ENCODE data around the gene PIEZO1. TPM values are rescaled to one million over a fixed set of nuclear protein-coding genes. Genes with fewer than 3 reads are reported as not detected.

Gene PIEZO1
- total and polyA plus RNA-seq, 4 donors, result 35.9 to 205 (median 111) TPM

- intact Hi-C loops (cut with DNase I), result no loop called here
- Histone ChIP-seq H3K4me3 (ENCODE audit: low read length in 2 of 2) (no peak overlapping the region), H3K27me3 (ENCODE audit: control insufficient read depth in 1 of 2, insufficient read depth in 2 of 2, low read length in 1 of 2) (no peaks in the 10 kb centered on the region), H3K36me3 (ENCODE audit: control insufficient read depth in 1 of 2, insufficient read depth in 2 of 2, low read length in 1 of 2) (no peaks in the 10 kb centered on the region), H3K9me3 (ENCODE audit: control insufficient read depth, low read length) (no peaks in the 10 kb centered on the region), H3K4me1 (ENCODE audit: control insufficient read depth in 1 of 2, insufficient read depth in 2 of 2, low read length in 2 of 2) (no peaks in the 10 kb centered on the region), H3K27ac (ENCODE audit: low read depth in 1 of 2, low read length in 2 of 2) (no peak overlapping the region)
- 90 to 91% methylated on average over 39 of the region's 39 CpGs for WGBS, 2 donors
- DNase-seq, result no peak
- no peak for ATAC-seq (ENCODE audit: low FRiP score)
These were observed 91.4 kb downstream of the PIEZO1 start for GRCh38 chr16:88693420-88694177.

DNA sequence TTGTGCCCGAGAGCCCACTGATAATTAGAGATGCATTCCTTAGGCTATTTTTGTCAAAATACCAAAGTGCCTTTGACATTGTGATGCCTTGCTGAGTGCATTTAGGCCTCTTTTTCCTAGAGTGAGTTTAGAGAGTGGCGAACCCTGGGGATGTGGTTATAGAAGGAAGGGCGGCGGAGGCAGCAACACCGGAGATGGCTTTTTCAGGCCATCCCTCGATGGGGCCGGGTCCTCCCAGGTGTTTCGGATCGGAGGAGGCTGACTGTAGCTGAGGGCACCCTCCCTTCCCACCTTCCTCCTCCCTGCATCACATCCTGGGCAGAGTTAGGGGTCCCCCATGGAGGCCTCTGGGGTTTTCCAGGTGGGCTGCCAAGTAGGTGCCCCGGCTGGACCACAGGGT lies 92.2 kb downstream of the PIEZO1 start:
- Histone ChIP-seq H3K27me3 (ENCODE audit: control insufficient read depth in 1 of 2, insufficient read depth in 2 of 2, low read length in 1 of 2) (no peaks in the 10 kb centered on the region), H3K4me1 (ENCODE audit: control insufficient read depth in 1 of 2, insufficient read depth in 2 of 2, low read length in 2 of 2) (no peaks in the 10 kb centered on the region), H3K4me3 (ENCODE audit: low read length in 2 of 2) (no peak overlapping the region), H3K27ac (ENCODE audit: low read depth in 1 of 2, low read length in 2 of 2) (no peak overlapping the region), H3K36me3 (ENCODE audit: control insufficient read depth in 1 of 2, insufficient read depth in 2 of 2, low read length in 1 of 2) (no peaks in the 10 kb centered on the region), H3K9me3 (ENCODE audit: control insufficient read depth, low read length) (no peaks in the 10 kb centered on the region)
- 65 to 91% methylated on average over 10 of the region's 10 CpGs for WGBS, 2 donors
- intact Hi-C loops (cut with DNase I), result no loop called here
- DNase-seq (no peak), ATAC-seq (ENCODE audit: low FRiP score) (no peak)

DNA sequence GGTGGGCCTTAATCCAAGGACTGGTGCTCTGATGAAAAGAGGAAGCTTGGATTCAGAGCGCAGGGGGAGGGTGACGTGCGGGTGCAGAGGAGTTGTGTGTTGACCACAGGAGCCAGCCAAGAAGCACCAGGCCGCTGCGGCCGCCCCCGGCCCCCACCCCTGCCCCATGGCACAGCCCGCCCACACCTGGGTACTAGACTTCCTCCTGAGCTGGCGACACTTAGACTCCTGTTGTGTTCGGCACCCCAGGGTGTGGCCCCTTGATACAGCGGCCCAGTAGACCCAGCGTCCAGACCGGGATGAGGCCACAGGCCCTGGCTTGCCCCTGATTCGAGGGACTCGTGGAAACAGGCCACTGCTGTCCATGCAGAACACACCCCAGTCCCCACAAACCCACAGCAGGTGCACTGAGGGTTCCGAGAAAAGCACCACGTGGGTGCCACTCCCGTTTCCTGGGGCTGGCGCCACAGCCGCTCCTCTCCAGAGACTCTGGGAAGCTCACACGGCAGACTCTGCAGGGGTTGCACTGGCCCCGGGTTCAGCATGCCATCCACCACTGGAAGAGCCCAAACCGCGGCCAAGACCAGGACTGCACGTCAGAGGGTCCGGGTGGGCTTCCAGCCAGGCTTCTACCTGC lies 93.0 kb downstream of the PIEZO1 start:
- peak in 1 of 2 donors; percentile 82 for DNase-seq
- intact Hi-C loops (cut with DNase I), result no loop called here
- no peak for ATAC-seq (ENCODE audit: low FRiP score)
- Histone ChIP-seq H3K4me1 (ENCODE audit: control insufficient read depth in 1 of 2, insufficient read depth in 2 of 2, low read length in 2 of 2) (no peaks in the 10 kb centered on the region), H3K27ac (ENCODE audit: low read depth in 1 of 2, low read length in 2 of 2) (no peak overlapping the region), H3K27me3 (ENCODE audit: control insufficient read depth in 1 of 2, insufficient read depth in 2 of 2, low read length in 1 of 2) (no peaks in the 10 kb centered on the region), H3K4me3 (ENCODE audit: low read length in 2 of 2) (no peak overlapping the region), H3K9me3 (ENCODE audit: control insufficient read depth, low read length) (no peaks in the 10 kb centered on the region), H3K36me3 (ENCODE audit: control insufficient read depth in 1 of 2, insufficient read depth in 2 of 2, low read length in 1 of 2) (no peaks in the 10 kb centered on the region)
- WGBS, 2 donors, result 84 to 89% methylated on average over 26 of the region's 26 CpGs

DNA sequence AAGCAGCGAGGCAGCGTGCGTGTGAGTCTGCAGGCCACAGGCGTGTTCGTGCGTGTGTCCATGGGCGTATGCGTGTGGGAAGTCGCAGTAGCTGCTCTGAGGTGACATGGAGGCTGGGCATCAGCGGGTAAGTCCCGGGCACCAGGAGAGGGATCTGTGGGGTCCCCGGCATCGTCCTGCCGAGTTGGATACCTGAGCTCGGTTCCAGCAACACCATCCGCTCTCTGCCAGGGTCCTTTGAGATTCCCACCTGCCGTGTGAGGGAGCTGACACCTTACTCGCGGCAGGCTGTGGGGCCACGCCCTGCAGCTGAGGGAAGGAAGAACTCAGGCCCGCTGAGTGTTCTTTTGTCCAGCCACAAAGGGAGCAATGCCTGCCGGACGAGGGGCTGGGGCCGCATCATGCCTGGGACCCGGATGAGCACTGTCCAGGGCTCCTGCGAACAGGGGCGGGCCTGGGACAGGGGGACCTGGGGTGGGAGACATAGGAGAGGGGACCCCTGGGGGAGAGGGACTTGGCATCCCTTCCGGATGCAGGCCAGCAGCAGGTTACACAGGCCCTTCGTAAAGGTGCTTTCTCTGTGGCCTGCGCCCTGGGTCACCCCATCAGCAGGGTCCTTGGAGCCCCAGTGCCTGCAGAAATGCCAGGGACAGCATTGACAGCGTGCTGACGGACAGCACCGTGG lies 93.7 kb downstream of the PIEZO1 start:
- intact Hi-C loops (cut with DNase I), result no loop called here
- Histone ChIP-seq H3K27ac (ENCODE audit: low read depth in 1 of 2, low read length in 2 of 2) (no peak overlapping the region), H3K4me1 (ENCODE audit: control insufficient read depth in 1 of 2, insufficient read depth in 2 of 2, low read length in 2 of 2) (no peaks in the 10 kb centered on the region), H3K4me3 (ENCODE audit: low read length in 2 of 2) (no peak overlapping the region), H3K36me3 (ENCODE audit: control insufficient read depth in 1 of 2, insufficient read depth in 2 of 2, low read length in 1 of 2) (no peaks in the 10 kb centered on the region), H3K9me3 (ENCODE audit: control insufficient read depth, low read length) (no peaks in the 10 kb centered on the region), H3K27me3 (ENCODE audit: control insufficient read depth in 1 of 2, insufficient read depth in 2 of 2, low read length in 1 of 2) (no peaks in the 10 kb centered on the region)
- 82 to 87% methylated on average over 33 of the region's 33 CpGs for WGBS, 2 donors
- ATAC-seq (ENCODE audit: low FRiP score), result no peak
- no peak for DNase-seq

GRCh38 chr16:88690341-88691128 lies 94.5 kb downstream of the PIEZO1 start:
- ATAC-seq (ENCODE audit: low FRiP score), result no peak
- Histone ChIP-seq H3K27ac (ENCODE audit: low read depth in 1 of 2, low read length in 2 of 2) (no peak overlapping the region), H3K9me3 (ENCODE audit: control insufficient read depth, low read length) (no peaks in the 10 kb centered on the region), H3K4me1 (ENCODE audit: control insufficient read depth in 1 of 2, insufficient read depth in 2 of 2, low read length in 2 of 2) (no peaks in the 10 kb centered on the region), H3K36me3 (ENCODE audit: control insufficient read depth in 1 of 2, insufficient read depth in 2 of 2, low read length in 1 of 2) (no peaks in the 10 kb centered on the region), H3K27me3 (ENCODE audit: control insufficient read depth in 1 of 2, insufficient read depth in 2 of 2, low read length in 1 of 2) (no peaks in the 10 kb centered on the region), H3K4me3 (ENCODE audit: low read length in 2 of 2) (no peak overlapping the region)
- WGBS, 2 donors, result 78 to 79% methylated on average over 20 to 21 of the region's 21 CpGs
- no peak for DNase-seq
- intact Hi-C loops (cut with DNase I), result no loop called here

DNA sequence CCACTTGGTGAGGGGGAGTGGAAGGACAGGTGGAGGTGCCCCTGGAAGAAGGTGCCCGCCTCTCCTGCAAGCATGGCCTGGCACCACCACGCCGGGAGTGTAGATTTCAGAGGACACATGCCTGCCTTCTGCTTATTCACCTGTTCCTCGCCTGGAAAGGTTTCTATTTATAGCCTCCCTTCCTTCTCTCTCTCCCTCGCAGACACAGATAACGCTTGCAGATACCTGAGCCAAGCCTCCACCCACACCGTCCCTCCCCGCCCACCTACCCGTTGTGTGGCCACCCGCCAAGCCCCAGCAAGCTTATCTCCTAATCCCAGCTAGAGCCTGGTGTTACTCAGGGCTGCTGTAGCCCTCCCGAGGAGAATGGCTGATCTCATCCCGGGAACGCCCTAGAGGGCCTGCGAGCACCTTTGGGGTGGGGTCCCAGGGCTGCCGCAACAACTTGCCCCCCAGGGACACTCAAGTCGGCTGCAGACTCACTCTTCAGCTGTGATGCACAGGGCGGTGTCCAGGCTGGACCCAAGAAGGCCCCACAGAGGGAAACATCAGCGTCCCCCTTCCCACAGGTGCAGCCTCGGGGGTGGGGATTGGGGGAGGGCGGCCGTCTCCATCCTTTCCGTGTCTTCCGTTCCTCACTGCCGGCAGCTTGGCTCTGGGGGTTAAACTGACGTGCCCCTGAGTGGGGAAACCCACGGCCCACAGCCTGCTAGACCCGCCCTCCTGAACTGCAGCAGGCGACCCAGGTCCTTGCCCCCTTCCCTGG lies 96.8 kb downstream of the PIEZO1 start:
- no peak overlapping the region for H3K4me3 ChIP-seq (ENCODE audit: low read length in 2 of 2)
- H3K4me1 ChIP-seq (ENCODE audit: control insufficient read depth in 1 of 2, insufficient read depth in 2 of 2, low read length in 2 of 2), result no peaks in the 10 kb centered on the region
- no peaks in the 10 kb centered on the region for H3K36me3 ChIP-seq (ENCODE audit: control insufficient read depth in 1 of 2, insufficient read depth in 2 of 2, low read length in 1 of 2)
- no peaks in the 10 kb centered on the region for H3K9me3 ChIP-seq (ENCODE audit: control insufficient read depth, low read length)
- no peak overlapping the region for H3K27ac ChIP-seq (ENCODE audit: low read depth in 1 of 2, low read length in 2 of 2)
- H3K27me3 ChIP-seq (ENCODE audit: control insufficient read depth in 1 of 2, insufficient read depth in 2 of 2, low read length in 1 of 2), result no peaks in the 10 kb centered on the region
- 38 to 41% methylated on average over 27 to 28 of the region's 28 CpGs for WGBS, 2 donors
- no peak for DNase-seq
- intact Hi-C loops (cut with DNase I), result no loop called here
- no peak for ATAC-seq (ENCODE audit: low FRiP score)

DNA sequence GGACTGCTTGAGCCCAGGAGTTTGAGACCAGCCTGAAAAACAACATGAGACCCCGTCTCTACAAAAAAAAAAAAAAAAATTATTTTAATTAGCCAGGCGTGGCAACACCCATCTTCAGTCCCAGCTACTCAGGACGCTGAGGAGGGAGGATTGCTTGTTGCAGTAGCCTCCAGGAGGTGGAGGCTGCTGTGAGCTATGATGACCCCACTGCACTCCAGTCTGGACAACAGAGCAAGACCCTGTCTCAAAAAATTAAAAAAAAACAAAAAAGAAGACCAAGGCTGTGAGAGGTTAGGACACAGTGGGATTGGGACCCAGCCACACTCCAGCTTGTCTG lies 97.4 kb downstream of the PIEZO1 start:
- H3K4me3 ChIP-seq (ENCODE audit: low read length in 2 of 2), result no peak overlapping the region
- 62 to 73% methylated on average over 3 of the region's 3 CpGs for WGBS, 2 donors
- no peaks in the 10 kb centered on the region for H3K36me3 ChIP-seq (ENCODE audit: control insufficient read depth in 1 of 2, insufficient read depth in 2 of 2, low read length in 1 of 2)
- intact Hi-C loops (cut with DNase I), result no loop called here
- no peak for DNase-seq
- no peaks in the 10 kb centered on the region for H3K9me3 ChIP-seq (ENCODE audit: control insufficient read depth, low read length)
- H3K27me3 ChIP-seq (ENCODE audit: control insufficient read depth in 1 of 2, insufficient read depth in 2 of 2, low read length in 1 of 2), result no peaks in the 10 kb centered on the region
- no peaks in the 10 kb centered on the region for H3K4me1 ChIP-seq (ENCODE audit: control insufficient read depth in 1 of 2, insufficient read depth in 2 of 2, low read length in 2 of 2)
- H3K27ac ChIP-seq (ENCODE audit: low read depth in 1 of 2, low read length in 2 of 2), result no peak overlapping the region
- ATAC-seq (ENCODE audit: low FRiP score), result no peak

GRCh38 chr16:88687254-88687576 lies 97.8 kb downstream of the PIEZO1 start:
- Histone ChIP-seq H3K4me3 (ENCODE audit: low read length in 2 of 2) (no peak overlapping the region), H3K9me3 (ENCODE audit: control insufficient read depth, low read length) (no peaks in the 10 kb centered on the region), H3K4me1 (ENCODE audit: control insufficient read depth in 1 of 2, insufficient read depth in 2 of 2, low read length in 2 of 2) (no peaks in the 10 kb centered on the region), H3K27me3 (ENCODE audit: control insufficient read depth in 1 of 2, insufficient read depth in 2 of 2, low read length in 1 of 2) (no peaks in the 10 kb centered on the region), H3K36me3 (ENCODE audit: control insufficient read depth in 1 of 2, insufficient read depth in 2 of 2, low read length in 1 of 2) (no peaks in the 10 kb centered on the region), H3K27ac (ENCODE audit: low read depth in 1 of 2, low read length in 2 of 2) (no peak overlapping the region)
- intact Hi-C loops (cut with DNase I), result no loop called here
- no peak for DNase-seq
- WGBS, 2 donors, result 63 to 64% methylated on average over 10 of the region's 10 CpGs
- ATAC-seq (ENCODE audit: low FRiP score), result no peak

All from aorta (tissue), 5 donors.